Endothelial cell of umbilical vein (primary cell): ENCODE measurements around the gene ATRIP. TPM values are rescaled to one million over a fixed set of nuclear protein-coding genes. Genes with fewer than 3 reads are reported as not detected.

Source experiments
- BruUV-seq: library from RNA; stranded (reverse); fragments of 400-500 nt; replicated peaks from 2 replicates; lab custom pipeline; 2021; lab: Mats Ljungman, UMichigan
- CTCF ChIA-PET: fragments of 300-600, 350-600 bp; sonication (Branson Sonifier 250); formaldehyde crosslinking; loops from one replicate; lab custom pipeline; 2021; ENCODE audit warnings: antibody characterized with exemption, inconsistent platforms; lab: Charles Lee
- POLR2A ChIA-PET: fragments of 300-600, 350-600 bp; sonication (Branson Sonifier 250); formaldehyde crosslinking; loops from one replicate; lab custom pipeline; 2021; ENCODE audit warnings: antibody characterized with exemption, inconsistent platforms; lab: Charles Lee
- DNase-seq: peaks from one replicate; pipeline ENCODE4 v3.0.0-alpha.2; 2011; ENCODE audit warnings: low read depth, low spot score
- FAIRE-seq: peaks from 2 replicates; lab custom pipeline; 2011; peaks lifted over from hg19 to GRCh38; lab: Jason Lieb, UNC
- H2AFZ ChIP-seq: 2 replicates; pipeline ENCODE4 v1.6.0; 2012; ENCODE audit warnings: low read depth, low read length, control low read depth, inconsistent platforms
- H3K27ac ChIP-seq: 2 replicates; pipeline ENCODE4 v1.5.1; 2011; ENCODE audit warnings: low read depth, mild to moderate bottlenecking, control low read depth, low read length, moderate library complexity; ENCODE audit not compliant: insufficient read depth
- H3K27me3 ChIP-seq, 2 experiments: 2 replicates each; pipeline versions ENCODE4 v1.6.0 to v1.6.1; 2011; ENCODE audit warnings: low read length in 2 of 2, mixed read lengths in 1 of 2; ENCODE audit not compliant: control insufficient read depth in 2 of 2, insufficient read depth in 2 of 2
- H3K36me3 ChIP-seq, 2 experiments: 2 replicates in 1 of 2; 3 replicates in 1 of 2; pipeline ENCODE4 v1.5.1; 2011; ENCODE audit warnings: low read length in 2 of 2, mild to moderate bottlenecking in 1 of 2, moderate library complexity in 1 of 2; ENCODE audit not compliant: control insufficient read depth in 2 of 2, insufficient read depth in 2 of 2; ENCODE audit errors: extremely low read depth in 1 of 2
- H3K4me1 ChIP-seq: 3 replicates; pipeline ENCODE4 v1.5.1; 2011; ENCODE audit warnings: mild to moderate bottlenecking, low read length; ENCODE audit not compliant: control insufficient read depth, insufficient read depth; ENCODE audit errors: extremely low read depth
- H3K4me2 ChIP-seq: 2 replicates; pipeline ENCODE4 v1.6.1; 2011; ENCODE audit warnings: low read length, control low read depth, mixed read lengths; ENCODE audit not compliant: insufficient read depth
- H3K4me3 ChIP-seq, 3 experiments: fragments of 200-600 bp in 1 of 3; sonication (generic), shearing (Covaris generic) in 1 of 3; replicated peaks in 1 of 3; 2 replicates each; pipeline ENCODE4 v1.5.1; 2011 to 2016; ENCODE audit warnings: control low read depth in 3 of 3, low read length in 3 of 3, mild to moderate bottlenecking in 2 of 3, inconsistent platforms in 1 of 3, low read depth in 1 of 3, moderate library complexity in 1 of 3; ENCODE audit not compliant: insufficient read depth in 1 of 3
- H3K79me2 ChIP-seq: 2 replicates; pipeline ENCODE4 v1.6.0; 2012; ENCODE audit warnings: low read length, inconsistent platforms; ENCODE audit not compliant: control insufficient read depth, insufficient read depth
- H3K9ac ChIP-seq: replicated peaks from 2 replicates; pipeline ENCODE3; 2011; ENCODE audit warnings: low read length, control low read depth; ENCODE audit not compliant: insufficient read depth; ENCODE audit errors: extremely low read depth
- H3K9me1 ChIP-seq: replicated peaks from 3 replicates; pipeline ENCODE4 v1.6.0; 2011; ENCODE audit warnings: mild to moderate bottlenecking, low read length; ENCODE audit not compliant: control insufficient read depth, insufficient read depth; ENCODE audit errors: extremely low read depth
- H3K9me3 ChIP-seq: replicated peaks from 2 replicates; pipeline ENCODE4 v1.5.1; 2012; ENCODE audit warnings: low read length, inconsistent platforms; ENCODE audit not compliant: control insufficient read depth, insufficient read depth
- H4K20me1 ChIP-seq: replicated peaks from 2 replicates; pipeline ENCODE3; 2011; ENCODE audit warnings: mild to moderate bottlenecking, low read length; ENCODE audit not compliant: control insufficient read depth, insufficient read depth; ENCODE audit errors: extremely low read depth
- EZH2 ChIP-seq: IDR thresholded peaks from 2 replicates; pipeline ENCODE4 v1.6.1; 2012; ENCODE audit warnings: borderline replicate concordance, low read depth, mild to moderate bottlenecking, moderate library complexity, low read length, inconsistent platforms; ENCODE audit not compliant: severe bottlenecking
- FOS ChIP-seq: IDR thresholded peaks from 2 replicates; pipeline ENCODE4 v1.6.1; 2011; ENCODE audit warnings: mild to moderate bottlenecking, low read length, moderate library complexity, borderline replicate concordance; ENCODE audit not compliant: insufficient read depth
- GATA2 ChIP-seq: IDR thresholded peaks from 2 replicates; pipeline ENCODE4 v1.7.0; 2011; ENCODE audit warnings: low read depth, mild to moderate bottlenecking, moderate library complexity, mixed read lengths, low read length; ENCODE audit not compliant: insufficient read length, insufficient read depth
- JUN ChIP-seq: IDR thresholded peaks from 2 replicates; pipeline ENCODE4 v1.6.1; 2011; ENCODE audit warnings: borderline replicate concordance, low read depth; ENCODE audit not compliant: insufficient read length, insufficient read depth
- MAX ChIP-seq: IDR thresholded peaks from 2 replicates; pipeline ENCODE4 v1.6.1; 2011; ENCODE audit not compliant: insufficient read depth, insufficient read length
- MYC ChIP-seq: IDR thresholded peaks from one replicate; pipeline ENCODE4 v1.6.1; 2011; ENCODE audit warnings: mild to moderate bottlenecking, low read depth, low read length
- POLR2A ChIP-seq: IDR thresholded peaks from 2 replicates; pipeline ENCODE4 v1.6.1; 2012; ENCODE audit warnings: low read depth, mild to moderate bottlenecking, control low read depth, low read length
- POLR2AphosphoS5 ChIP-seq: IDR thresholded peaks from 2 replicates; pipeline ENCODE4 v1.6.1; 2012; ENCODE audit warnings: low read depth, mild to moderate bottlenecking, control low read depth, low read length, moderate library complexity; ENCODE audit not compliant: insufficient read depth
- dilution Hi-C: fragments of 300-500 bp; cut with MboI; formaldehyde crosslinking; loops from one replicate; pipeline ENCODE4 v1.15.0; 2019; ENCODE audit warnings: low sequenced_read_pairs; ENCODE audit not compliant: extremely low pct_ligation_motif_present
- intact Hi-C: fragments of 100-400 bp; cut with micrococcal nuclease; formaldehyde crosslinking; loops from one replicate; pipeline ENCODE4 v1.10.0; 2022
- polyA plus RNA-seq, 4 experiments: library from polyadenylated mRNA; depleted of rRNA in 3 of 4; stranded (reverse) in 3 of 4; unstranded in 1 of 4; fragments of >200 nt; gene quantifications; 2 replicates each; pipeline versions ENCODE4 v1.2.1 to v1.2.3, GENCODE V29; 2011 to 2012; ENCODE audit warnings: missing spikeins in 1 of 4
- total RNA-seq: library from RNA; stranded (reverse); gene quantifications from 2 replicates; pipeline ENCODE4 v1.2.3, GENCODE V29; 2021
- TF ChIP-seq, protein P1 (sequence below), 2 donors: IDR thresholded peaks; 1 replicate in 1 of 2; 2 replicates in 1 of 2; pipeline ENCODE4 v1.5.1; 2011; ENCODE audit warnings: low read length in 2 of 2, mild to moderate bottlenecking in 2 of 2, moderate library complexity in 2 of 2, control low read depth in 1 of 2, inconsistent platforms in 1 of 2, low read depth in 1 of 2; ENCODE audit not compliant: insufficient read depth in 1 of 2; ENCODE audit errors: extremely low read depth in 1 of 2

The ATRIP gene
- total and polyA plus RNA-seq, 2 donors (not counting 3 experiments of a cell fraction or from before 2014, with no cell fraction given) = 10.6 to 14.7 TPM

DNA sequence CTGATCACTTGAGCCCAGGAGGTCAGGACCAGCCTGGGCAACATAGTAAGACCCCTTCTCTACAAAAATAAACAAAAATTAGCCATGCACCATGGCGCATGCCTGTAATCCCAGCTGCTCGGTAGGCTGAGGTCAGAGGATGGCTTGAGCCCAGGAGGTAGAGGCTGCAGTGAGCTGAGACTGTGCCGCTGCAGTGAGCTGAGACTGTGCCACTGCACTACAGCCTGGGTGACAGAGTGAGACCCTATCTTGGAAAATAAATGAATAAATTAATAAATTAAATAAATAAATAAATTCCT lies 46.6 kb downstream of the ATRIP start:
- dilution Hi-C loops = no loop called here

More for the DNA sequence above, 46.6 kb downstream of the ATRIP start:
- H2AFZ ChIP-seq = no peak overlapping the region
- no peaks in the 10 kb centered on the region for H3K27me3 ChIP-seq
- no peaks in the 10 kb centered on the region for H3K9me1 ChIP-seq
- no peak overlapping the region for H3K4me3 ChIP-seq
- TF ChIP-seq JUN (no peak), MAX (no peak), MYC (no peak), POLR2A (no peak), FOS (no peak), GATA2 (no peak), EZH2 (no peak), POLR2AphosphoS5 (no peak)
- TF ChIP-seq, protein P1, sequence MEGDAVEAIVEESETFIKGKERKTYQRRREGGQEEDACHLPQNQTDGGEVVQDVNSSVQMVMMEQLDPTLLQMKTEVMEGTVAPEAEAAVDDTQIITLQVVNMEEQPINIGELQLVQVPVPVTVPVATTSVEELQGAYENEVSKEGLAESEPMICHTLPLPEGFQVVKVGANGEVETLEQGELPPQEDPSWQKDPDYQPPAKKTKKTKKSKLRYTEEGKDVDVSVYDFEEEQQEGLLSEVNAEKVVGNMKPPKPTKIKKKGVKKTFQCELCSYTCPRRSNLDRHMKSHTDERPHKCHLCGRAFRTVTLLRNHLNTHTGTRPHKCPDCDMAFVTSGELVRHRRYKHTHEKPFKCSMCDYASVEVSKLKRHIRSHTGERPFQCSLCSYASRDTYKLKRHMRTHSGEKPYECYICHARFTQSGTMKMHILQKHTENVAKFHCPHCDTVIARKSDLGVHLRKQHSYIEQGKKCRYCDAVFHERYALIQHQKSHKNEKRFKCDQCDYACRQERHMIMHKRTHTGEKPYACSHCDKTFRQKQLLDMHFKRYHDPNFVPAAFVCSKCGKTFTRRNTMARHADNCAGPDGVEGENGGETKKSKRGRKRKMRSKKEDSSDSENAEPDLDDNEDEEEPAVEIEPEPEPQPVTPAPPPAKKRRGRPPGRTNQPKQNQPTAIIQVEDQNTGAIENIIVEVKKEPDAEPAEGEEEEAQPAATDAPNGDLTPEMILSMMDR (IDR thresholded peaks at IDR 0.05; ENCODE audit: extremely low read depth in 1 of 2, insufficient read depth in 1 of 2, low read depth in 1 of 2, low read length in 2 of 2) = no peak
- no peaks in the 10 kb centered on the region for H3K4me1 ChIP-seq
- H3K27ac ChIP-seq = no peak overlapping the region
- H4K20me1 ChIP-seq = no peaks in the 10 kb centered on the region
- H3K9ac ChIP-seq = no peak overlapping the region
- POLR2A ChIA-PET = no interaction called here
- H3K4me2 ChIP-seq = no peak overlapping the region
- FAIRE-seq (no peak), DNase-seq (no peak)
- H3K79me2 ChIP-seq = no peaks in the 10 kb centered on the region
- no TSS peak for BruUV-seq
- peaks cover 0 to 4% of the 10 kb centered on the region in 2 experiments for H3K36me3 ChIP-seq
- CTCF ChIA-PET = no interaction called here
- intact Hi-C loops = no loop called here
- no peaks in the 10 kb centered on the region for H3K9me3 ChIP-seq
